ENCODE data around the gene METTL5. TPM values are rescaled to one million over a fixed set of nuclear protein-coding genes. Genes with fewer than 3 reads are reported as not detected.
"Not testable (repeated sequence)": the region's sequence is repeated elsewhere in the genome, so short reads cannot be mapped to it uniquely, and the experiment has no call there.

The METTL5 gene
- total RNA-seq, 1 donor from 2014 or later: 52.3 TPM

- no peak overlapping the region for H3K4me3 ChIP-seq (ENCODE audit: insufficient read depth, low read depth, low read length)
- no peaks in the 10 kb centered on the region for H3K4me1 ChIP-seq (ENCODE audit: insufficient read depth, low read length)
- H3K36me3 ChIP-seq (ENCODE audit: insufficient read depth, low read length): no peaks in the 10 kb centered on the region
- Mint-ChIP-seq H3K36me3 (ENCODE audit: low read depth, unreplicated experiment) (peaks cover 3% of the 10 kb centered on the region), H3K4me1 (ENCODE audit: low read depth, unreplicated experiment) (no peaks in the 10 kb centered on the region), H3K4me3 (ENCODE audit: unreplicated experiment) (no peak overlapping the region), H3K27me3 (ENCODE audit: low read depth, unreplicated experiment) (no peaks in the 10 kb centered on the region), H3K27ac (ENCODE audit: unreplicated experiment) (no peak overlapping the region), H3K9me3 (ENCODE audit: unreplicated experiment) (peaks cover 3% of the 10 kb centered on the region)
- peaks cover 36% of the 10 kb centered on the region for H4K20me1 ChIP-seq (ENCODE audit: insufficient read depth, low read length)
- no peak overlapping the region for H2AFZ ChIP-seq (ENCODE audit: low read depth, low read length)
- H3K27ac ChIP-seq (ENCODE audit: low read depth, low read length): no peak overlapping the region
- DNase-seq (ENCODE audit: low read depth) (no peak), FAIRE-seq (no peak)
- TF ChIP-seq EZH2 (IDR thresholded peaks at IDR 0.05; ENCODE audit: insufficient read depth, low read length): no peak
- TF ChIP-seq, protein P1, sequence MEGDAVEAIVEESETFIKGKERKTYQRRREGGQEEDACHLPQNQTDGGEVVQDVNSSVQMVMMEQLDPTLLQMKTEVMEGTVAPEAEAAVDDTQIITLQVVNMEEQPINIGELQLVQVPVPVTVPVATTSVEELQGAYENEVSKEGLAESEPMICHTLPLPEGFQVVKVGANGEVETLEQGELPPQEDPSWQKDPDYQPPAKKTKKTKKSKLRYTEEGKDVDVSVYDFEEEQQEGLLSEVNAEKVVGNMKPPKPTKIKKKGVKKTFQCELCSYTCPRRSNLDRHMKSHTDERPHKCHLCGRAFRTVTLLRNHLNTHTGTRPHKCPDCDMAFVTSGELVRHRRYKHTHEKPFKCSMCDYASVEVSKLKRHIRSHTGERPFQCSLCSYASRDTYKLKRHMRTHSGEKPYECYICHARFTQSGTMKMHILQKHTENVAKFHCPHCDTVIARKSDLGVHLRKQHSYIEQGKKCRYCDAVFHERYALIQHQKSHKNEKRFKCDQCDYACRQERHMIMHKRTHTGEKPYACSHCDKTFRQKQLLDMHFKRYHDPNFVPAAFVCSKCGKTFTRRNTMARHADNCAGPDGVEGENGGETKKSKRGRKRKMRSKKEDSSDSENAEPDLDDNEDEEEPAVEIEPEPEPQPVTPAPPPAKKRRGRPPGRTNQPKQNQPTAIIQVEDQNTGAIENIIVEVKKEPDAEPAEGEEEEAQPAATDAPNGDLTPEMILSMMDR (IDR thresholded peaks at IDR 0.05; ENCODE audit: insufficient read depth, low read depth, low read length): no peak
- no peaks in the 10 kb centered on the region for H3K27me3 ChIP-seq (ENCODE audit: insufficient read depth, low read length)
- H3K79me2 ChIP-seq (ENCODE audit: insufficient read depth, low read length): peaks cover 74% of the 10 kb centered on the region
- H3K9me3 ChIP-seq (ENCODE audit: insufficient read depth, low read depth, low read length): no peaks in the 10 kb centered on the region
- H3K9ac ChIP-seq (ENCODE audit: low read length): no peak overlapping the region
- H3K4me2 ChIP-seq (ENCODE audit: low read length): no peak overlapping the region
These were observed 34.7 kb upstream of the METTL5 start for GRCh38 chr2:169859423-169859822.

DNA sequence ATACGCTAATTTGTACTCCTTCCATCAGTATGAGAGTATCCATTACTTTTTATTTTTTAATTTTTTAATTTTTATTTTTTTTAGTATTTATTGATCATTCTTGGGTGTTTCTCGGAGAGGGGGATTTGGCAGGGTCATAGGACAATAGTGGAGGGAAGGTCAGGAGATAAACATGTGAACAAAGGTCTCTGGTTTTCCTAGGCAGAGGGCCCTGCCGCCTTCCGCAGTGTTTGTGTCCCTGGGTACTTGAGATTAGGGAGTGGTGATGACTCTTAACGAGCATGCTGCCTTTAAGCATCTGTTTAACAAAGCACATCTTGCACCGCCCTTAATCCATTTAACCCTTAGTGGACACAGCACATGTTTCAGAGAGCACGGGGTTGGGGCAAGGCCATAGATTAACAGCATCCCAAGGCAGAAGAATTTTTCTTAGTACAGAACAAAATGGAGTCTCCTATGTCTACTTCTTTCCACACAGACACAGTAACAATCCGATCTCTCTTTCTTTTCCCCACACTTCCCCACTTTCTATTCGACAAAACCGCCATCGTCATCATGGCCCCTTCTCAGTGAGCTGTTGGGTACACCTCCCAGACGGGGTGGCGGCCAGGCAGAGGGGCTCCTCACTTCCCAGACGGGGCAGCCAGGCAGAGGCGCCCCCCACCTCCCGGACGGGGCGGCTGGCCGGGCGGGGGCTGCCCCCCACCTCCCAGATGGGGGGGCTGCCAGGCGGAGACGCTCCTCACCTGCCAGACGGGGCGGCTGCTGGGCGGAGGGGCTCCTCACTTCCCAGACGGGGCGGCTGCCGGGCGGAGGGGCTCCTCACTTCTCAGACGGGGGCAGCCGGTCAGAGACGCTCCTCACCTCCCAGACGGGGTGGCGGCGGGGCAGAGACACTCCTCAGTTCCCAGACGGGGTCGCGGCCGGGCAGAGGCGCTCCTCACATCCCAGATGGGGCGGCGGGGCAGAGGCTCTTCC lies 30.9 kb upstream of the METTL5 start:
- H3K4me2 ChIP-seq (ENCODE audit: low read length); H3K4me3 ChIP-seq (ENCODE audit: insufficient read depth, low read depth, low read length); H3K36me3 Mint-ChIP-seq (ENCODE audit: low read depth, unreplicated experiment); H3K9me3 ChIP-seq (ENCODE audit: insufficient read depth, low read depth, low read length); H2AFZ ChIP-seq (ENCODE audit: low read depth, low read length); H3K9me3 Mint-ChIP-seq (ENCODE audit: unreplicated experiment); FAIRE-seq; H3K27me3 ChIP-seq (ENCODE audit: insufficient read depth, low read length); H3K27ac ChIP-seq (ENCODE audit: low read depth, low read length); DNase-seq (ENCODE audit: low read depth); H3K27ac Mint-ChIP-seq (ENCODE audit: unreplicated experiment); H3K4me1 ChIP-seq (ENCODE audit: insufficient read depth, low read length); H3K4me1 Mint-ChIP-seq (ENCODE audit: low read depth, unreplicated experiment); H3K9ac ChIP-seq (ENCODE audit: low read length); H3K4me3 Mint-ChIP-seq (ENCODE audit: unreplicated experiment); H3K27me3 Mint-ChIP-seq (ENCODE audit: low read depth, unreplicated experiment); H3K36me3 ChIP-seq (ENCODE audit: insufficient read depth, low read length): not testable (repeated sequence)
- peaks cover 32% of the 10 kb centered on the region for H4K20me1 ChIP-seq (ENCODE audit: insufficient read depth, low read length)
- peaks cover 60% of the 10 kb centered on the region for H3K79me2 ChIP-seq (ENCODE audit: insufficient read depth, low read length)

DNA sequence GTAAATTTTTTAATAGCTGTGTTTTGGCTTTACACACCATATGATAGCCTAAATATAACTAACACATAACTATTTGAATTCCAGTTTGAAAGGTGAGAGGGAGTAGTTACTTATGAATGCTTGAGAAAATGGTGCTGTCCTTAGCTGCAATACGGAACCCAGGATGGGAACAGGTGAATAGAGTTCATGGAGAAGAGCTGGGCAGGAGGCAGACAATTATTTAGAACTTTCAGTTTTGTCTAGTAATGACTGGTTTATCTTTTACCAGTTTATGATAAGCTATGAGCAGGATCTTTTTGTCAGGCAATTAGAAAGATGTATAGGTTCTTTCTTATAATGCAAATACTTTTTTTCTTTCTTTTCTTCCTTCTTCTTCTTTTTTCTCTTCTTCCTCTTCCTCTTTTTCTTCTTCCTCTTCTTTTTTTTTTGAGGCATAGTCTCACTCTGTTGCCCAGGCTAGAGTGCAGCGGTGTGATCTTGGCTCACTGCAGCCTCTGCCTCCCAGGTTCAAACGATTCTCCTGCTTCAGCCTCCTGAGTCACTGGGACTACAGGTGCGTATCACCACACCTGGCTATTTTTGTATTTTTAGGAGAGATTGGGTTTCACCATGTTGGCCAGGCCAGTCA lies 28.4 kb upstream of the METTL5 start:
- no peaks in the 10 kb centered on the region for H3K9me3 ChIP-seq (ENCODE audit: insufficient read depth, low read depth, low read length)
- no peaks in the 10 kb centered on the region for H3K27me3 ChIP-seq (ENCODE audit: insufficient read depth, low read length)
- TF ChIP-seq EZH2 (IDR thresholded peaks at IDR 0.05; ENCODE audit: insufficient read depth, low read length): no peak
- H3K79me2 ChIP-seq (ENCODE audit: insufficient read depth, low read length): peaks cover 60% of the 10 kb centered on the region
- Mint-ChIP-seq H3K9me3 (ENCODE audit: unreplicated experiment) (no peaks in the 10 kb centered on the region), H3K4me1 (ENCODE audit: low read depth, unreplicated experiment) (no peaks in the 10 kb centered on the region), H3K36me3 (ENCODE audit: low read depth, unreplicated experiment) (peaks cover 10% of the 10 kb centered on the region), H3K4me3 (ENCODE audit: unreplicated experiment) (no peak overlapping the region), H3K27me3 (ENCODE audit: low read depth, unreplicated experiment) (no peaks in the 10 kb centered on the region), H3K27ac (ENCODE audit: unreplicated experiment) (no peak overlapping the region)
- H3K9ac ChIP-seq (ENCODE audit: low read length): no peak overlapping the region
- no peaks in the 10 kb centered on the region for H3K4me1 ChIP-seq (ENCODE audit: insufficient read depth, low read length)
- no peak overlapping the region for H2AFZ ChIP-seq (ENCODE audit: low read depth, low read length)
- no peak overlapping the region for H3K27ac ChIP-seq (ENCODE audit: low read depth, low read length)
- no peak overlapping the region for H3K4me3 ChIP-seq (ENCODE audit: insufficient read depth, low read depth, low read length)
- H3K4me2 ChIP-seq (ENCODE audit: low read length): no peak overlapping the region
- H3K36me3 ChIP-seq (ENCODE audit: insufficient read depth, low read length): no peaks in the 10 kb centered on the region
- DNase-seq (ENCODE audit: low read depth) (no peak), FAIRE-seq (no peak)
- peaks cover 20% of the 10 kb centered on the region for H4K20me1 ChIP-seq (ENCODE audit: insufficient read depth, low read length)

Measured in astrocyte (in vitro differentiated cells and primary cell).